Activated CD4-positive, alpha-beta memory T cell treated with anti-CD3 and anti-CD28 coated beads, Interleukin-2, amount 10 ng/mL, durations not matched to agents 7 days and 5 days (primary cell): Measurements from ENCODE around the gene CRYBB2. TPM values are rescaled to one million over a fixed set of nuclear protein-coding genes. Genes with fewer than 3 reads are reported as not detected.
"Not testable (repeated sequence)": the region's sequence is repeated elsewhere in the genome, so short reads cannot be mapped to it uniquely, and the experiment has no call there.

ENCODE experiments used
- CTCF ChIA-PET: fragments of 350-600 bp; sonication (Branson Sonifier 250); formaldehyde crosslinking; loops from one replicate; lab custom pipeline; 2021; ENCODE audit warnings: antibody characterized with exemption, inconsistent platforms; lab: Charles Lee
- POLR2A ChIA-PET: fragments of 350-600 bp; sonication (Branson Sonifier 250); formaldehyde crosslinking; loops from one replicate; lab custom pipeline; 2021; ENCODE audit warnings: antibody characterized with exemption; lab: Charles Lee
- DNase-seq: peaks from one replicate; pipeline ENCODE4 v3.0.0-alpha.2; 2020
- H3K27ac Mint-ChIP-seq: one replicate; pipeline ENCODE4 v1.8.0; 2021; ENCODE audit warnings: mild to moderate bottlenecking, mixed read lengths
- H3K27me3 Mint-ChIP-seq: one replicate; pipeline ENCODE4 v1.8.0; 2021; ENCODE audit warnings: mixed read lengths
- H3K36me3 Mint-ChIP-seq: one replicate; pipeline ENCODE4 v1.8.0; 2021; ENCODE audit warnings: low read depth, mixed read lengths
- H3K4me1 Mint-ChIP-seq: one replicate; pipeline ENCODE4 v1.8.0; 2021; ENCODE audit warnings: mixed read lengths
- H3K4me3 Mint-ChIP-seq: one replicate; pipeline ENCODE4 v1.8.0; 2021; ENCODE audit warnings: mild to moderate bottlenecking, mixed read lengths
- H3K9me3 Mint-ChIP-seq: one replicate; pipeline ENCODE4 v1.8.0; 2021; ENCODE audit warnings: mixed read lengths
- total RNA-seq, 2 experiments: library from RNA; stranded (reverse); gene quantifications; one replicate each; pipeline ENCODE4 v1.2.3, GENCODE V29; 2021

The CRYBB2 gene
- total RNA-seq, 2 experiments from 2014 or later: not detected

GRCh38 chr22:25201557-25202273 is 17.7 kb upstream of the CRYBB2 start:
- Mint-ChIP-seq H3K27ac (no peak overlapping the region), H3K36me3 (no peaks in the 10 kb centered on the region), H3K27me3 (no peaks in the 10 kb centered on the region), H3K4me3 (no peak overlapping the region), H3K9me3 (no peaks in the 10 kb centered on the region), H3K4me1 (peaks cover 2% of the 10 kb centered on the region)
- POLR2A ChIA-PET: no interaction called here
- CTCF ChIA-PET: interaction anchor here (0.6 to 1.9 kb wide), 13 partner anchors 8 to 571 kb away, joined by 3 to 17 read pairs (median 4); no protein-coding TSS in a partner anchor
- no peak for DNase-seq

DNA sequence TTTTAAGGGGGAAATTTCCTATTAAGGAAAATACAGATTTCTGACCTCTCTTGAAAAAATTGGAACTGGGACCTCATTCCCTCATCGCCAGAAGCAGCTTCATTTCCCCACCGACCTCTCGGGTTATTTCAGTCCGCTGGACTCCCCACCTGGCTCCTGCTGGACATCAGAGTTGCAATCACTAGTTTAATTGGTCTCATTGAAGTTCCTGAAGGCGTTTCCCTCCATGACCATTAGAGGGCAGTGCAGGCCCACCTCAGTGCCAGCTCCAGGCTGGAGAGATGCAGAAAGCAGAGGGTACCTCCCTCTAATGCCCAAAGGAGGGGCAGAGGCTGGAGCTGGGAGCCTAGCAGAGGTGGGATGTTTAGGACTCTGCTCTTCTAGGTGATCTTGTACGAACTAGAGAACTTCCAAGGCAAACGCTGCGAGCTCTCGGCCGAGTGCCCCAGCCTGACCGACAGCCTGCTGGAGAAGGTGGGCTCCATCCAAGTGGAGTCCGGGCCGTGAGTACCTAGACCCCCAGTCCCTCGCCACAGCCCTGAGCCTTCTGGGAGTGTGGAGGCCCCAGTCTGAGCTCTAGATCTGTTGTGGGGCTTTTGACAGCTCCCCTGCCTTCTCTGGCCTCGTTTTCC is 17.0 kb upstream of the CRYBB2 start:
- DNase-seq: peak; percentile 58
- CTCF ChIA-PET: interaction anchor here (0.6 to 1.9 kb wide), 14 partner anchors 9 to 570 kb away, joined by 3 to 17 read pairs (median 4); no protein-coding TSS in a partner anchor
- Mint-ChIP-seq H3K36me3 (no peaks in the 10 kb centered on the region), H3K27me3 (no peaks in the 10 kb centered on the region), H3K4me1 (peaks cover 2% of the 10 kb centered on the region), H3K27ac (no peak overlapping the region), H3K4me3 (no peak overlapping the region), H3K9me3 (no peaks in the 10 kb centered on the region)
- POLR2A ChIA-PET: no interaction called here

- H3K36me3 Mint-ChIP-seq: no peaks in the 10 kb centered on the region
- POLR2A ChIA-PET: no interaction called here
- no peak for DNase-seq
- H3K27me3 Mint-ChIP-seq: no peaks in the 10 kb centered on the region
- no peaks in the 10 kb centered on the region for H3K9me3 Mint-ChIP-seq
- CTCF ChIA-PET: interaction anchor here (1.1 to 1.9 kb wide), 6 partner anchors 9 to 130 kb away, joined by 3 to 17 read pairs (median 6); no protein-coding TSS in a partner anchor
- H3K4me3 Mint-ChIP-seq: no peak overlapping the region
- H3K4me1 Mint-ChIP-seq: peaks cover 2% of the 10 kb centered on the region
- no peak overlapping the region for H3K27ac Mint-ChIP-seq
Observed at GRCh38 chr22:25203082-25203481, 16.4 kb upstream of the CRYBB2 start.

DNA sequence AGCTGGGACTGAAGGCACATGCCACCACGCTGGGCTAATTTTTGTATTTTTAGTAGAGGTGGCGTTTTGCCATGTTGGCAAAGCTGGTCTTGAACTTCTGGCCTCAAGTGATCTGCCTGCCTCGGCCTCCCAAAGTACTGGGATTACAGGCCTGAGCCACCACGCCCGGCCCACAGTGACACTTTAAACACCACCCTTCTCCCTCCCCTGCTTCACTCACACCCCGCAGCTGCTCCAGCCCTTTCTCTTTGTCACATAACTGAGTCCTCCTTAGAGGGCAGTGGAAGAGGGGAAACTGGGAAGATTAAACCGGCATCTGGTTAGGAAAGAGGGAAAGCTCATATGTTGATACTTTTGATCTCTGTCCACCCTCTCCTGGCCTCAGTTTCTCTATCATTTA is 14.9 kb upstream of the CRYBB2 start:
- H3K4me3 Mint-ChIP-seq, H3K27ac Mint-ChIP-seq, H3K27me3 Mint-ChIP-seq, CTCF ChIA-PET, H3K9me3 Mint-ChIP-seq, H3K4me1 Mint-ChIP-seq, H3K36me3 Mint-ChIP-seq, POLR2A ChIA-PET, DNase-seq: not testable (repeated sequence)

GRCh38 chr22:25205847-25206246 is 13.6 kb upstream of the CRYBB2 start:
- Mint-ChIP-seq H3K27me3 (no peaks in the 10 kb centered on the region), H3K36me3 (no peaks in the 10 kb centered on the region), H3K9me3 (no peaks in the 10 kb centered on the region), H3K4me3 (no peak overlapping the region), H3K27ac (no peak overlapping the region), H3K4me1 (peaks cover 2% of the 10 kb centered on the region)
- no peak for DNase-seq
- CTCF ChIA-PET: no interaction called here
- POLR2A ChIA-PET: no interaction called here

DNA sequence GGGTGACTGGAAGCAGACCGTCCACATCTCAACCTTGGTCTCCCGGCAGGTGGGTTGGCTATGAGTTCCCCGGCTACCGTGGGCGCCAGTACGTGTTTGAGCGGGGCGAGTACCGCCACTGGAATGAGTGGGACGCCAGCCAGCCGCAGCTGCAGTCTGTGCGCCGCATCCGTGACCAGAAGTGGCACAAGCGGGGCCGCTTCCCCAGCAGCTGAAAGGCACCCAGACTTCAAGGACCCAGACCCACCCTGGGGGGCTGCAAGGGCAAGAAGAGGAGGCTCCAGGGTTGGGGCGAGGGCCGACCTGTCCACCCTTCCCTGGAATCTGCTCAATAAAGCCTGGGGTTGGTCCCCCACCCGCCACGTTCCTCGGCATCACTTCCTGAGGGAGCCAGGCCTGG is 12.4 kb upstream of the CRYBB2 start:
- no peaks in the 10 kb centered on the region for H3K4me1 Mint-ChIP-seq
- H3K27me3 Mint-ChIP-seq: no peaks in the 10 kb centered on the region
- CTCF ChIA-PET: no interaction called here
- H3K36me3 Mint-ChIP-seq: no peaks in the 10 kb centered on the region
- H3K4me3 Mint-ChIP-seq: no peak overlapping the region
- no peak overlapping the region for H3K27ac Mint-ChIP-seq
- H3K9me3 Mint-ChIP-seq: no peaks in the 10 kb centered on the region
- POLR2A ChIA-PET: interaction anchor here (1.0 kb wide), 1 partner anchor 12 kb away, joined by 3 read pairs; the partner anchor contains the start of gene CRYBB2
- no peak for DNase-seq

GRCh38 chr22:25207553-25208157 is 11.8 kb upstream of the CRYBB2 start:
- Mint-ChIP-seq H3K4me3 (no peak overlapping the region), H3K36me3 (no peaks in the 10 kb centered on the region), H3K27me3 (no peaks in the 10 kb centered on the region), H3K4me1 (no peaks in the 10 kb centered on the region), H3K9me3 (no peaks in the 10 kb centered on the region), H3K27ac (no peak overlapping the region)
- ChIA-PET CTCF (no interaction called here), POLR2A (no interaction called here)
- no peak for DNase-seq

GRCh38 chr22:25208328-25208727 is 11.1 kb upstream of the CRYBB2 start:
- no peaks in the 10 kb centered on the region for H3K4me1 Mint-ChIP-seq
- POLR2A ChIA-PET: no interaction called here
- no peaks in the 10 kb centered on the region for H3K9me3 Mint-ChIP-seq
- no peak overlapping the region for H3K27ac Mint-ChIP-seq
- CTCF ChIA-PET: no interaction called here
- DNase-seq: no peak
- no peaks in the 10 kb centered on the region for H3K36me3 Mint-ChIP-seq
- H3K4me3 Mint-ChIP-seq: no peak overlapping the region
- H3K27me3 Mint-ChIP-seq: no peaks in the 10 kb centered on the region

DNA sequence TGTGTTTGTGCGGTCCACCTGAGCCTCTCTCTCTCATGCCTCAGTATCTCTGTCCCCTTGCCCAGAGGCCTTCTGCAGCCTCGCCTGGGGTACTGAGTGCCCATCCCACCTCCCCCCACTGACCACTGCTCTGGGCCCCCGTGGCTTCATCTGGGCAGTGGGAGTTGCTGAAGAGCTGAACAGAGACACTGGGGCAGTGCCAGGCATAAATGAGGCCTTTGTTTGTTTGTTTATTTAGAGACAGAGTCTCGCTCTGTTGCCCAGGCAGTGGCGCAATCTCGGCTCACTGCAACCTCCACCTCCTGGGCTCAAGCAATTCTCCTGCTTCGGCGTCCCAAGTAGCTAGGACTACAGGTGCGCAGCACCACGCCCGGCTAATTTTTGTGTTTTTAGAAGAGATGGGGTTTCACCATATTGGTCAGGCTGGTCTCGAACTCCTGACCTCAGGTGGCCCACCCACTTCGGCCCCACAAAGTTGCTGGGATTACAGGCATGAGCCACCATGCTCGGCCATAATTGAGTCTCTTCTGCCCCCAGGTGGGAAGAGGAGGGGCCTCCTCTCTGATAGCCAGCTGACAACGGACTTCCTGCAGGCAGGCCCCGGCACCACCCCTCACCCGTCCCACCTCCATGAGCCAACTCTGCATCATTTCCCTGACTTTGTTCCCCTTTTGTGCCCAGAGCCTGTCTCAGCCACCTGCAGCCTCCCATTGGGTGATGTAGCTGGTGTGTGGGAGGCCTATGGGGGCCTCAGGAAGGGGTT is 10.5 kb upstream of the CRYBB2 start:
- H3K4me1 Mint-ChIP-seq: no peaks in the 10 kb centered on the region
- no peak for DNase-seq
- ChIA-PET CTCF (interaction anchor here (0.6 kb wide), 1 partner anchor 1425 kb away, joined by 4 read pairs; no protein-coding TSS in a partner anchor), POLR2A (no interaction called here)
- H3K36me3 Mint-ChIP-seq: no peaks in the 10 kb centered on the region
- no peaks in the 10 kb centered on the region for H3K27me3 Mint-ChIP-seq
- no peaks in the 10 kb centered on the region for H3K9me3 Mint-ChIP-seq
- no peak overlapping the region for H3K27ac Mint-ChIP-seq
- H3K4me3 Mint-ChIP-seq: no peak overlapping the region

GRCh38 chr22:25210793-25211192 is 8.6 kb upstream of the CRYBB2 start:
- Mint-ChIP-seq H3K4me1 (no peaks in the 10 kb centered on the region), H3K27me3 (no peaks in the 10 kb centered on the region), H3K27ac (no peak overlapping the region), H3K4me3 (no peak overlapping the region), H3K9me3 (no peaks in the 10 kb centered on the region), H3K36me3 (no peaks in the 10 kb centered on the region)
- DNase-seq: no peak
- POLR2A ChIA-PET: no interaction called here
- CTCF ChIA-PET: interaction anchor here (3.3 kb wide), 1 partner anchor 9 kb away, joined by 17 read pairs; no protein-coding TSS in a partner anchor

DNA sequence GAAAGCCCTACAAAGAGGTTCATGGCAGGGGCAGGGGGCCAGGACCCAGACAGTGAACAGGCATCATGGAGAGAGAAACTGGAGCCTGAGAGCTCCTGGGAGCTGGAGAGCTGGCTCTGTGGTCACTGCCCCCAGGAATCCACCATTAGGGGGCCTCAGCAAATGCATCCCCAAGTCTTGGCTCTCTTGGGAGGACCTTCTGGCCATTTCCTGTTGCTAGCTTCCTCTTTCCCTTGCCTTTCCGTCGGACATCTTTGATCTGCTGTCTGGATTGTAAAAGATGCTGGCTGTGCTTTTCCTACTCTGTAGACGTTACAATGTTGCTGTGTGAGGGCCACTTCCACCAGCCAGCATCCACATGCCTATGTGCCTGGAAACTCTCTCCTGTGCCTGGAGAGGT is 7.1 kb upstream of the CRYBB2 start:
- H3K9me3 Mint-ChIP-seq: no peaks in the 10 kb centered on the region
- CTCF ChIA-PET: interaction anchor here (1.2 to 3.3 kb wide), 2 partner anchors 10 to 15 kb away, joined by 3 to 17 read pairs; no protein-coding TSS in a partner anchor
- no peaks in the 10 kb centered on the region for H3K4me1 Mint-ChIP-seq
- no peak overlapping the region for H3K4me3 Mint-ChIP-seq
- peaks cover 3% of the 10 kb centered on the region for H3K27me3 Mint-ChIP-seq
- POLR2A ChIA-PET: no interaction called here
- no peak for DNase-seq
- no peak overlapping the region for H3K27ac Mint-ChIP-seq
- no peaks in the 10 kb centered on the region for H3K36me3 Mint-ChIP-seq

GRCh38 chr22:25213221-25213620 is 6.2 kb upstream of the CRYBB2 start:
- ChIA-PET POLR2A (no interaction called here), CTCF (interaction anchor here (1.2 to 3.3 kb wide), 2 partner anchors 11 to 16 kb away, joined by 3 to 17 read pairs; no protein-coding TSS in a partner anchor)
- Mint-ChIP-seq H3K4me1 (no peaks in the 10 kb centered on the region), H3K4me3 (no peak overlapping the region), H3K27ac (no peak overlapping the region), H3K36me3 (no peaks in the 10 kb centered on the region), H3K9me3 (no peaks in the 10 kb centered on the region), H3K27me3 (peaks cover 3% of the 10 kb centered on the region)
- no peak for DNase-seq
